Activated T-cell treated with anti-CD3 and anti-CD28 coated beads, Interleukin-2, amount 50 U/mL, for 1 hour (primary cell): ENCODE measurements around the gene SPTY2D1.
"Not testable (repeated sequence)": the region's sequence is repeated elsewhere in the genome, so short reads cannot be mapped to it uniquely, and the experiment has no call there.

Experiments used
- DNase-seq: peaks from one replicate; pipeline ENCODE4 v3.0.0-alpha.2; 2020

The SPTY2D1 gene

GRCh38 chr11:18617688-18618341 is 16.3 kb downstream of the SPTY2D1 start:
- DNase-seq: no peak

- no peak for DNase-seq
These were observed 18.3 kb downstream of the SPTY2D1 start for GRCh38 chr11:18615628-18616392.

- DNase-seq: no peak
These were observed 19.5 kb downstream of the SPTY2D1 start for GRCh38 chr11:18614667-18615066.

GRCh38 chr11:18612394-18612793 is 21.7 kb downstream of the SPTY2D1 start:
- no peak for DNase-seq

- no peak for DNase-seq
These were observed 22.9 kb downstream of the SPTY2D1 start for GRCh38 chr11:18611196-18611595.

GRCh38 chr11:18608376-18608775 is 25.8 kb downstream of the SPTY2D1 start:
- DNase-seq: no peak

- no peak for DNase-seq
These were observed 33.1 kb downstream of the SPTY2D1 start for GRCh38 chr11:18600915-18601569.

GRCh38 chr11:18599739-18600230 is 34.4 kb downstream of the SPTY2D1 start, which contains the start of gene MISFA:
TSS of gene MISFA (plus strand) at chr11:18599789. CDS start at chr11:18599929, 140 bp downstream.
- DNase-seq: no peak

- no peak for DNase-seq
These were observed 39.0 kb downstream of the SPTY2D1 start for GRCh38 chr11:18594999-18595749.

- DNase-seq: not testable (repeated sequence)
These were observed 40.1 kb downstream of the SPTY2D1 start for GRCh38 chr11:18594088-18594487.

- DNase-seq: no peak
These were observed 43.6 kb downstream of the SPTY2D1 start for GRCh38 chr11:18590571-18590970.

- DNase-seq: peak; percentile 65
These were observed 45.6 kb downstream of the SPTY2D1 start, which contains the start of gene UEVLD for GRCh38 chr11:18588297-18589252. TSS of gene UEVLD (minus strand) at chr11:18588734. CDS start at chr11:18588654, 80 bp downstream.

- no peak for DNase-seq
These were observed 52.3 kb downstream of the SPTY2D1 start for GRCh38 chr11:18581825-18582224.

- no peak for DNase-seq
These were observed 53.9 kb downstream of the SPTY2D1 start for GRCh38 chr11:18580113-18580766.

GRCh38 chr11:18578975-18579598 is 55.1 kb downstream of the SPTY2D1 start:
- no peak for DNase-seq

GRCh38 chr11:18575361-18575760 is 58.8 kb downstream of the SPTY2D1 start:
- no peak for DNase-seq

- no peak for DNase-seq
These were observed 67.1 kb downstream of the SPTY2D1 start for GRCh38 chr11:18567081-18567480.

- DNase-seq: no peak
These were observed 67.7 kb downstream of the SPTY2D1 start for GRCh38 chr11:18566406-18566805.

- no peak for DNase-seq
These were observed 70.0 kb downstream of the SPTY2D1 start for GRCh38 chr11:18564149-18564548.

- DNase-seq: no peak
These were observed 70.9 kb downstream of the SPTY2D1 start for GRCh38 chr11:18563090-18563730.
